HUDEP-2 (cell line): Measurements from ENCODE around the gene CYP11A1.

ENCODE experiments used
- DNase-seq, 76 experiments: peaks; one replicate each; lab custom pipeline; 2025; ENCODE audit not compliant: unreplicated experiment in 76 of 76; lab: John Stamatoyannopoulos, UW

Gene CYP11A1

GRCh38 chr15:74400915-74401757 lies 33.7 kb upstream of the CYP11A1 start:
- DNase-seq, result peak in 48 of 76 experiments; percentile 8 to 66 (median 42)

DNA sequence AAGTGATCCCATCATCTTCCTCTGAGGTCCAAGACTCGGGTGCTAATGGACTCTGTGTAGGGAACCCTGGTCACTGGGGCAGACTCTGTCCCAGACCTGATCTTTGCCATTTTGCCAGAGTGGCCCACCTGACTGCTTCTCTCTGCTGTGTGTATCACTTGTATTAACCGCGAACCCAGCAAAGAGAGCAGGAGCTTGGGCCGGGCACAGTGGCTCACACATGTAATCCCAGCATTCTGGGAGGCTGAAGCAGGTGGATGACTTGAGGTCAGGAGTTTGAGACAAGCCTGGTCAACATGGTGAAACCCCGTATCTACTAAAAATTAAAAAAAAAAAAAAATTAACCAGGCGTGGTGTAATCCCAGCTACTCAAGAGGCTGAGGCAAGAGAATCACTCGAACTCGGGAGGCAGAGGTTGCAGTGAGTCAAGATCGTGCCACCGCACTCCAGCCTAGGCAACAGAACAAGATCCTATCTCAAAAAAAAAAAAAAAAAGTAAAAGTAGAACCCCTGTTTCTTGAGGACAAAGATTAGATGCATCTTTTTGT lies 32.9 kb upstream of the CYP11A1 start:
- peak in 30 of 76 experiments; percentile 8 to 62 (median 32) for DNase-seq

GRCh38 chr15:74399511-74400312 lies 32.3 kb upstream of the CYP11A1 start:
- no peak for DNase-seq

DNA sequence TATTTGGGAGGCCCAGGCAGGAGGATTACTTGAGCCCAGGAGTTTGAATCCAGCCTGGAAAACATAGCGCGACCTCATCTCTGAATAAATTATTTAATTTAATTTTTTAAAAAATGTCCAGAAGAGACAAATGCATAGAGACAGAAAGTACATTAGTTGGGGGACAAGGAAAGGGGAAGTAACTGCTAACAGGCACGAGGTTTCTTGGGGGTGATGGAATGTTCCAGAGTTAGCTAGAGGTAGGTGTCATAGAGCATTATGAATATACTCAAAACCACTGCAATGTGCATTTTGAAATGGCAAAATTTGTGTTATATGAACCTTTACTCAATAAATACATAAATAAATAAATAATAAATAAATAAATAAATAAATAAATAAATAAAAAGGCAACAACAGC lies 31.7 kb upstream of the CYP11A1 start:
- no peak for DNase-seq

GRCh38 chr15:74398183-74398582 lies 30.7 kb upstream of the CYP11A1 start:
- DNase-seq, result peak in 10 of 76 experiments; percentile 14 to 52 (median 22)

GRCh38 chr15:74397239-74398068 lies 30.0 kb upstream of the CYP11A1 start:
- DNase-seq, result no peak

- peak in 2 of 76 experiments; percentile 21 to 42 for DNase-seq
Observed at GRCh38 chr15:74396445-74397238, 29.2 kb upstream of the CYP11A1 start.

DNA sequence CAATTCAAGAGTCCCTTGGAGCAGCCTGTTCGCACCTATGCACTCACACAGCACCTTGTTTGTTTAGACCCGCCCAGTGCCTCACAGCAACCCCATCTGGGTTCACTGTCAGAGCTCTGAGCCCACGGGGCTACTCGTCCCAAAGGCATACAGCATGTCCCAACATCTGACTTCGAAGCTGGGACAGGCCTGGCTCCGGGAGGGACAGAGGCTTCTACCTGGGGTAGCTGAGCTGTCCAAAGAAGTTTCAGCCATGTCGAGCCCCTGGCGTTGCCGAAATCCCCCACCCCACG lies 28.6 kb upstream of the CYP11A1 start:
- peak in 1 of 76 experiments; percentile 62 for DNase-seq

GRCh38 chr15:74395319-74396145 lies 28.1 kb upstream of the CYP11A1 start:
- no peak for DNase-seq

DNA sequence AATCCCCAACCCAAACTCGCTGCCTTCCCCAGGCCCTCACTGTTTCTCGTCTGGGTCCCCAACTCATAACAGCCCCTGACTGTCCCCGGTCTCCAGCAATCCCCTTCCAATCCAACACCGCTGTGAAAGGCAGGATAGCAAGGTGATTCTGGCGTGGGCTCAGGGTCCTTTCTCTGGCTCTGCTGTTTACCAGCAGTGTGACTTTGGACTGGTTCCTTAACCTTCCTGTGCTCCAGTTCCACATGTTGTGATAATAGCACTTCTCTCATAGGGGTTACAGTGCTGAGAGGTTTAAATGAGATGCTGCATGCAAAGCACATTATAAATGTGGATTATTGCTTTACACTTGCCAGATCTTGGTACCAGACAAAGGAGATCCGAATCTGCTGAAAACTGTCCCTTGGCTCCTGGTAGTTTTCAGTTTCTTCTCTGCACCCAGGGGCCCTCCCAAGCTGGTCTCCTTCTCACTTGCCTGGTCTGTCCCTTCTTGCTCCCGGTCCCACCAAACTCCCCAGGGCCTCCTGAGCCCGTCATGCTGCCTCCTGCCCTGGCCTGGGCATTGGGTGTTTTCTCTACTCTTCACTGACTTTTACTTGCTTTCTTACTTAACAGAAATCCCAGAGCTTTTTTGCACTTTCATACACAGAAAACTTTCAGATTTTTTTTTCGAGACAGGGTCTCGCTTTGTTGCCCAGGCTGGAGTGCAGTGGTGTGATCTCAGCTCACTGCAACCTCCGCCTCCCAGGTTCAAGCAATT lies 26.8 kb upstream of the CYP11A1 start:
- peak in 1 of 76 experiments; percentile 9 for DNase-seq

GRCh38 chr15:74393423-74393822 lies 26.0 kb upstream of the CYP11A1 start:
- DNase-seq, result no peak

- no peak for DNase-seq
Observed at GRCh38 chr15:74392902-74393301, 25.5 kb upstream of the CYP11A1 start.

DNA sequence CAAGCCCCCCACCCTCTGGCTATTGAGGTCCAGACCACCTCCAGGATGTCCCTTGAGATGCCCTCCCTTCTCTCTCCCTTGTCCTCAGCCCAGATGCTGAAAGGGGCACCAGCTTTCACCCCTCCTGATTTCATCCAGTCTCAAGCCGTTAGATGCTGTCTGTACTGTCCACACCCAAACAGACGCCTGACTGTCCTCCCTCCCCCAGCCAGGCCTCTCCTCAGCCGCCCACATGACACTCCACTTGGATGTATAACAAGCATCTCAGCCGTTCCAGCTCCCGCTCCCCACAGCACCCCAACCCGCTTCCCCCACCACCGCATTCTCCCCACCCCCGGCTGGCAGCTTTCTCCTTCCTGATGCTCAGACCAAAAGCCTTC lies 25.0 kb upstream of the CYP11A1 start:
- peak in 75 of 76 experiments; percentile 19 to 93 (median 87) for DNase-seq

GRCh38 chr15:74391582-74392450 lies 24.4 kb upstream of the CYP11A1 start:
- peak in 24 of 76 experiments; percentile 6 to 62 (median 38) for DNase-seq

DNA sequence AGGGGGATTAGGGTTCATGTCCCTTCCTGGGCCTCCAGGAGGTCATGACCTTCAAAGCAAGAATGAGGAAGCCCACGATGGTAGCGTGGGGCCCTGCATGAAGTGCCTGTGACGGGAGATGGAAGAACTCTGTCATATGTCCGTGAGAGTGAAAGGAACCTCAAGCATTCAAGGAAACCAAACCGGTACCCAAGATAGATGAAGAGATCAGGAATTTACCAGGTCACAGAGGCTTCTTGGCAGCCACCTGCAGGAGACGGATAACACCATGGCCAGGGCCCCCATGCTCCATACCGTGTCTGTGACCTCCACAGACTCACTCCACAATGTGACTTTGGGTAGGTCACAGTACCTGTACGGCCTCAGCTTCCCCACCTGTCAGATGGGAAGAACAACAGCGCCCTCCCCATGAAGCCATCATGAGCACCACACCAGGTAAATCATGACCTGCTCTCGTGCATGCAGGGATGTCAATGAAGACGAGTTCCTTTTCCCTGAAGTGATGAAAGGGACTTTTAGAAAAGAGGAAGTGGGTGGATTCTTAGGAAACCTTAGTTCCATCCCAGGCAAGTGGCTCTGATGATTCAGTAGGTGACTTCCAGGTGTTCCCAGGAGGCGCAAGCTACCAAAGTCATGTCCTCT lies 23.3 kb upstream of the CYP11A1 start:
- DNase-seq, result peak in 14 of 76 experiments; percentile 26 to 72 (median 43)

GRCh38 chr15:74390049-74390646 lies 22.7 kb upstream of the CYP11A1 start:
- peak in 8 of 76 experiments; percentile 23 to 50 (median 44) for DNase-seq
